ENCODE results near the gene KIAA1958. TPM values are rescaled to one million over a fixed set of nuclear protein-coding genes. Genes with fewer than 3 reads are reported as not detected.
"Not testable (repeated sequence)": the region's sequence is repeated elsewhere in the genome, so short reads cannot be mapped to it uniquely, and the experiment has no call there.

Gene KIAA1958
- total RNA-seq, 1 donor from 2014 or later, result 10.7 TPM

DNA sequence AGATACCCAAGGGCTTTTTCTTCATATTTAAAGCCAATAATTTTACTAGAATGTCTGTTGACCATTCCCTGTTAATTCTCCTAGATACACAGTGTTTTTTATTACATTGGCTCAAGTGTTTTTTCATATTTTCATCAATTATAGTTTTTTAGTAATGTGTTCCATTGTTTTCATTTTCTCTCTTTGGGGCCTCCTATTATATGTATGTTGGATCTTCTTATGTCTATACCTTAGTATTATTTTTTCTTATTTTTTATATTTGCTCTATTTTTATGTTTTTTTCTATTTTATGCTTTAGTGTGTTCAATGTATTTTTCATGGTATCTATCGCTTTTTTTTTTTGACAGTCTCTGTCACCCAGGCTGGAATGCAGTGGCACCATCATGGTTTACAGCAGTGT, 7.5 kb downstream of the KIAA1958 start:
- Mint-ChIP-seq H3K4me1 (ENCODE audit: low read depth) (peaks cover 12% of the 10 kb centered on the region), H3K9me3 (peaks cover 35% of the 10 kb centered on the region), H3K36me3 (ENCODE audit: low read depth) (peaks cover 56% of the 10 kb centered on the region), H3K27me3 (ENCODE audit: low read depth) (no peaks in the 10 kb centered on the region), H3K27ac (no peak overlapping the region), H3K4me3 (ENCODE audit: low read depth) (no peak overlapping the region)
- intact Hi-C loops (cut with micrococcal nuclease), result no loop called here
- DNase-seq (ENCODE audit: low spot score), result no peak

DNA sequence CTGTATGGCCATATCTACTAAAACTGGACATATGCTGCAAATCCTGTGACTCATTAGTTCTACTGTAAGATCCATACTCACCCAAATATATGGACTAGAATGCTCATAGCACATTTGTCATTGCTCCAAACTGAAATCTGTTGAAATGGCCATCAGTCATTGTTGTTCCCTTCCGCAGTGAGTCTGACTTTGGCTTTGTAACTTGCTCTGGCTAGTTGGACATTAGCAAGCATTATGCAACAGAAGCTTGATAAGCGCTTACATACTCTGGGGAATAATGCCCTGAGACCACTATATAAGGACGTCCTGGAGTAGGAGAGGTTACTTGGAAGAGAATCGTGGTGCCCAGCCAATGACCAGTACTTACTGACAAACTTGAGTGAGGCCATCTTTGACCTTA, 9.0 kb downstream of the KIAA1958 start:
- no peak overlapping the region for H3K27ac Mint-ChIP-seq
- no peak for DNase-seq (ENCODE audit: low spot score)
- intact Hi-C loops (cut with micrococcal nuclease), result no loop called here
- H3K27me3 Mint-ChIP-seq (ENCODE audit: low read depth), result no peaks in the 10 kb centered on the region
- no peak overlapping the region for H3K4me3 Mint-ChIP-seq (ENCODE audit: low read depth)
- peaks cover 4% of the 10 kb centered on the region for H3K4me1 Mint-ChIP-seq (ENCODE audit: low read depth)
- peaks cover 53% of the 10 kb centered on the region for H3K36me3 Mint-ChIP-seq (ENCODE audit: low read depth)
- peaks cover 35% of the 10 kb centered on the region for H3K9me3 Mint-ChIP-seq

DNA sequence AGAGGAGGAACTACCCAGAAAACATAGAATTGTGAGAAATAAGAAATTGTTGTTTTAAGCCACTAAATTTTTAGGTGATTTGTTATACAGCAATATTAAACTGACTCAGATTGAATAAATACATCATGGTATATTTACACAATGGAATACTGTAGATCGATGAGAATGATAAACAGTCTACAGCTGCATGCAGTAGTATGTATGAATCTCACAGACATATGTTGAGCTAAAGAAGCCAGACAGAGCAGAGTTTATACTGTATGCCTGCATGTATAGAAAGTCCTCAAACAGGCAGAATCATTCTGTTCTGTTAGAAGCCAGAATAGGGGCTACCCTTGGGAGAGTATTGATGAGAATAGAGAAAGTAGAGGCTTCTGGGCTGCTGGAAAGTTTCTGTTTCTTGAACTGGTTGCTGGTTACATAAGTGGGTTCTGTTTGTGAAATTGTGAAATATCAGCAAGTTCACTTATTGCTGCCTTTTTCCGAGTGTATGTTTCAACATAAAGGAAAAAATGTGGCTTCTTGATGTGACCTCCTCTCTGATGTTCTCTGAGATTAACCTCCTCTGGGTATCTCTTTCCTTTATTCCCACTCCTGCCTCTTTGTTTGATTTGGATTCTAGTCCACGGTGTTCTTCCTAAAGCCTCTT, 9.6 kb downstream of the KIAA1958 start:
- no peaks in the 10 kb centered on the region for H3K27me3 Mint-ChIP-seq (ENCODE audit: low read depth)
- peaks cover 35% of the 10 kb centered on the region for H3K9me3 Mint-ChIP-seq
- no peak for DNase-seq (ENCODE audit: low spot score)
- intact Hi-C loops (cut with micrococcal nuclease), result no loop called here
- peaks cover 3% of the 10 kb centered on the region for H3K4me1 Mint-ChIP-seq (ENCODE audit: low read depth)
- H3K36me3 Mint-ChIP-seq (ENCODE audit: low read depth), result peaks cover 50% of the 10 kb centered on the region
- no peak overlapping the region for H3K4me3 Mint-ChIP-seq (ENCODE audit: low read depth)
- H3K27ac Mint-ChIP-seq, result no peak overlapping the region

DNA sequence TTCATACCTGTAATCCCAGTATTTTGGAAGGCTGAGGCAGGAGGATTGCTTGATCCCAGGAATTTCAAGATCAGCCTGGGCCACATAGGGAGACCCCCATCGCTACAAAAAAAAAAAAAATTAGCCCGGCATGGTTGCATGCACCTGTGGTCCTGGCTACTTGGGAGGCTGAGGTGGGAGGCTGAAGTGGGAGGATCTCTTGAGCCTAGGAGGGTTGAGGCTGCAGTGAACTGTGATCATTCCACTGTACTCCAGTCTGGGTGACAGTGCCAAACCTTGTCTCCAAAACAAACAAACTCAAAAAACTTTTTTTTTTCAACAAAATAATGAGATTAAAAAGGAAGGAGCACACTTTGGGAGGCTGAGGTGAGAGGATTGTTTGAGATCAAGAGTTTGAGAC, 14.2 kb downstream of the KIAA1958 start:
- peaks cover 3% of the 10 kb centered on the region for H3K4me1 Mint-ChIP-seq (ENCODE audit: low read depth)
- DNase-seq (ENCODE audit: low spot score), result no peak
- H3K4me3 Mint-ChIP-seq (ENCODE audit: low read depth), result no peak overlapping the region
- no peak overlapping the region for H3K27ac Mint-ChIP-seq
- no peaks in the 10 kb centered on the region for H3K27me3 Mint-ChIP-seq (ENCODE audit: low read depth)
- H3K36me3 Mint-ChIP-seq (ENCODE audit: low read depth), result peaks cover 11% of the 10 kb centered on the region
- no peaks in the 10 kb centered on the region for H3K9me3 Mint-ChIP-seq
- intact Hi-C loops (cut with micrococcal nuclease), result no loop called here

DNA sequence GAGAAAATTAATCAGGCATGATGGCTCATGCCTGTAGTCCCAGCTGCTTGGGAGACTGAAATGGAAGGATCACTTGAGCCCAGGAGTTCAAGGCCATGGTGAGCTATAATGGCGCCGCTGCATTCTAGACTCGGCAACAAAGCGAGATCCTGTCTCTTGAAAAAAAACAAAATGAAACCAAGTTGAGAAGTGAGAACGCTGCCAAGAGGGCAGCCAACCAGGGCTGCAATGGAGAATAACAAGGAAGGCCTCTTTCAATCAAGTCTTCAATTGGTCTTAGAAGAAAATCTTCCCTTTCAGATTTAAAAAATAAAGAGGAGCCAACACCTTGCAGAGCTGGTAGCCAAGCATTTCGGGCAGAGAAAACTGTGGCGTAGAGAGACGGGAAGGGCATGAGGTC, 14.7 kb downstream of the KIAA1958 start:
- H3K36me3 Mint-ChIP-seq (ENCODE audit: low read depth), result peaks cover 10% of the 10 kb centered on the region
- intact Hi-C loops (cut with micrococcal nuclease), result no loop called here

DNA sequence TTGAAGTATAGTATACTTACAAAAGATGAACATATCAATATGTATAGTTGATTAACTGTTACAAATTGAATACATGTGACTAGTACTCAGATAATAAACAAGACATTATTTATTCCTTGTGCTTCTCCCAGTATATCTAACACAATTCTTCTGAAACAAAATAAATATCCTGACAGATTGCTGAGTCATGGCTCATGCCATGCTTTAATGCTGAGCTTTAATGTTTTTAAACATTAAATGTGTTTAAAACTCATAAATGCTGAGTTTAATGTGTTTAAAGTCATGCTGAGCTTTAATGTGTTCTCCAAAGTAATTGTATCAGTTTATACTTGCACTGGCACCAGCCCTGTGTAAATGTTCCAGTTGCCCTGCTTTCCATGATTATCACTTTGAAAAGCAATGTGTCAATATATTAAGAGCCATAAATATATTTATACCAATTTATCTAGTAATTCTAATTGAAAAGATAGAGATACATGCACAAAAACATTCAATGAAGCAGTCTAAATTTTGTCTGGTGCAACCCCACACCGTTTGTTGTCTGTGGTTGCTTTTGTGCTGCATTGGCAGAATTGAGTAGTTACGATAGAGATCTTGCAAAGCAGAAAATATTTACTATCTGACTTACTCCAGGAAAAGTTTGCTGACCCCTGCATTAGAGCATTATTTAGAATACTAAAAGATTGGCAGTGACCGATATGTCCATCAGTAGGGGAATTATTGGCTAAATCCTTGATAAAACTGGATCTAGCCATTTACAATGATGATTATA, 15.7 kb downstream of the KIAA1958 start:
- Mint-ChIP-seq H3K4me1 (ENCODE audit: low read depth) (no peaks in the 10 kb centered on the region), H3K27me3 (ENCODE audit: low read depth) (no peaks in the 10 kb centered on the region), H3K4me3 (ENCODE audit: low read depth) (no peak overlapping the region), H3K27ac (no peak overlapping the region), H3K9me3 (no peaks in the 10 kb centered on the region), H3K36me3 (ENCODE audit: low read depth) (peaks cover 10% of the 10 kb centered on the region)
- no peak for DNase-seq (ENCODE audit: low spot score)
- intact Hi-C loops (cut with micrococcal nuclease), result no loop called here

More for the DNA sequence above, 14.7 kb downstream of the KIAA1958 start:
- no peaks in the 10 kb centered on the region for H3K27me3 Mint-ChIP-seq (ENCODE audit: low read depth)
- H3K4me1 Mint-ChIP-seq (ENCODE audit: low read depth), result peaks cover 3% of the 10 kb centered on the region
- no peak for DNase-seq (ENCODE audit: low spot score)
- no peak overlapping the region for H3K27ac Mint-ChIP-seq
- H3K9me3 Mint-ChIP-seq, result no peaks in the 10 kb centered on the region
- H3K4me3 Mint-ChIP-seq (ENCODE audit: low read depth), result no peak overlapping the region

DNA sequence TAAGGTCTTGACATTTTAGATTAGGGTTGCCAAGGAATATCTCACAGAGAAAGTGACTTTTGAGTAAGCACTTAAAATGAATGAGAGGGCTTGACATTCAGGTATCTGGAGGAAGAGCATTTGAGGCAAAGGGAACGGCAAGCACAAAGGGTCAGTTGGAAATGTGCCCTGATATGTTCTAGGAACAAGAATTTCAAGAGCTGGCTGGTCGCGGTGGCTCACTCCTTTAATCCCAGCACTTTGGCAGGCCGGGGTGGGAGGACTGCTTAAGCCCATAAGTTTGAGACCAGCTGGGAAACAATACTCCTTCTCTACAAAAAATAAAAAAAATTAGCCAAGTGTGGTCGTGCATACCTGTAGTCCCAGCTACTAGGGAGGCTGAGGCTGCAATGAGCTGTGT, 16.5 kb downstream of the KIAA1958 start:
- Mint-ChIP-seq H3K27me3 (ENCODE audit: low read depth) (no peaks in the 10 kb centered on the region), H3K27ac (no peak overlapping the region), H3K4me1 (ENCODE audit: low read depth) (no peaks in the 10 kb centered on the region), H3K9me3 (no peaks in the 10 kb centered on the region), H3K36me3 (ENCODE audit: low read depth) (peaks cover 10% of the 10 kb centered on the region), H3K4me3 (ENCODE audit: low read depth) (no peak overlapping the region)
- intact Hi-C loops (cut with micrococcal nuclease), result no loop called here
- no peak for DNase-seq (ENCODE audit: low spot score)

DNA sequence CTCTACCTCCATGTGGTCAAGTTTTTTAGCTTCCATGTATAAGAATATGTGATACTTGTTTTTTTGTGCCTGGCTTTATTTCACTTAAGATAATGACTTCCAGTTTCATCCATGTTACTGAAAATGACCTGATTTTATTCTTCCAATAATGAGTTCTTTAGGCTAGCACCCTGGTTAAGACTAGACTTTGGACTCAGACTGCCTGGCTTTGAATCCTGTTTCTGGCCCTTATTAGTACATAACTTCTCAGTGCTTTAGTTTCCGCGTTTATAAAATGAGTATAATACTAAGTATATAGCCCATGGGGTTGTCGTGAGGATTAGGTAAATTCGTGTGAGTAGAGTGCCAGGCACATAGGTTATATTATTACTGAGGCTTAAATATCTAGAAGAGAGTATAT, 18.5 kb downstream of the KIAA1958 start:
- Mint-ChIP-seq H3K27me3 (ENCODE audit: low read depth) (no peaks in the 10 kb centered on the region), H3K27ac (no peak overlapping the region), H3K36me3 (ENCODE audit: low read depth) (peaks cover 4% of the 10 kb centered on the region), H3K9me3 (no peaks in the 10 kb centered on the region), H3K4me1 (ENCODE audit: low read depth) (no peaks in the 10 kb centered on the region), H3K4me3 (ENCODE audit: low read depth) (no peak overlapping the region)
- intact Hi-C loops (cut with micrococcal nuclease), result no loop called here
- DNase-seq (ENCODE audit: low spot score), result no peak

DNA sequence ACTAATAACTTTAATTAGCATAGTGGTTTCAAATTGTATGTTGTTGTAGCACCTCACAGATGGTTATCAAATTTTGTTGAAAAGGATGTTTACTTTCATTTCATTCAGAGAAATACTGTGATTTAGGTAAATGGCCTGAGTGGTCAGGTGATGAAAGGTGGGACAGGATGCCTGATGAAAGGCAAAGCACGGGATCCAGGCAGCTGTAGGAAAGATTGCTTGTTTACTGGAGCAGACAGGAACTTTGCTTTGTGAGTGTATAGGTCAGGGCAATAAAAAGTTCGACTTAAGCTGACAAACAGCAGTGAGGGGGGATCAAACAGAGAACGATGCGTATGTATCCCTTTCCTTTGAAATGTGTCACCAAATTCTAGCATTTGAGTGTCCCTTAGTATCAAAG, 19.0 kb downstream of the KIAA1958 start:
- H3K4me3 Mint-ChIP-seq (ENCODE audit: low read depth), result no peak overlapping the region
- H3K36me3 Mint-ChIP-seq (ENCODE audit: low read depth), result peaks cover 4% of the 10 kb centered on the region
- H3K9me3 Mint-ChIP-seq, result no peaks in the 10 kb centered on the region
- no peaks in the 10 kb centered on the region for H3K27me3 Mint-ChIP-seq (ENCODE audit: low read depth)
- no peaks in the 10 kb centered on the region for H3K4me1 Mint-ChIP-seq (ENCODE audit: low read depth)
- no peak overlapping the region for H3K27ac Mint-ChIP-seq
- no peak for DNase-seq (ENCODE audit: low spot score)
- intact Hi-C loops (cut with micrococcal nuclease), result no loop called here

DNA sequence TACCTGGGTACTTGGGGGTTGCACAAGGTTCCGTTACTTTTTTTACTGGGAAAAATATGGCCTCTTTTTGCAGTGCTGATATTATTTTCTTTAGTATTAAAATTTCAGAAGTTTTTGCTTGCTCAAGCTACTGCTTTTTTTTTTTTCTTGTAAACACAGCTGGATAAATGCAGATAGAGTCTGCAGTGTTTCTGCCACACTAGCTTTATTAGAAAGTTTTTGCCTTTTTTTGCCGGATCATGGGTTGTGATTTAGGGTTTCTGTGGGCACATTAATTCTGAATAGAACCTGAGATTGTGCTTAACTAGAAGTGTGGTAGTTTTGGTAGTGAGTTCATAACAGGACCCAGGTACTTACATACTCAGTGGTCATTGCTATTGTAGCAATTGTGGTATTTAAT, 19.9 kb downstream of the KIAA1958 start:
- Mint-ChIP-seq H3K4me1 (ENCODE audit: low read depth) (no peaks in the 10 kb centered on the region), H3K4me3 (ENCODE audit: low read depth) (no peak overlapping the region), H3K36me3 (ENCODE audit: low read depth) (peaks cover under 1% of the 10 kb centered on the region), H3K27me3 (ENCODE audit: low read depth) (no peaks in the 10 kb centered on the region), H3K27ac (no peak overlapping the region), H3K9me3 (no peaks in the 10 kb centered on the region)
- no peak for DNase-seq (ENCODE audit: low spot score)
- intact Hi-C loops (cut with micrococcal nuclease), result no loop called here

DNA sequence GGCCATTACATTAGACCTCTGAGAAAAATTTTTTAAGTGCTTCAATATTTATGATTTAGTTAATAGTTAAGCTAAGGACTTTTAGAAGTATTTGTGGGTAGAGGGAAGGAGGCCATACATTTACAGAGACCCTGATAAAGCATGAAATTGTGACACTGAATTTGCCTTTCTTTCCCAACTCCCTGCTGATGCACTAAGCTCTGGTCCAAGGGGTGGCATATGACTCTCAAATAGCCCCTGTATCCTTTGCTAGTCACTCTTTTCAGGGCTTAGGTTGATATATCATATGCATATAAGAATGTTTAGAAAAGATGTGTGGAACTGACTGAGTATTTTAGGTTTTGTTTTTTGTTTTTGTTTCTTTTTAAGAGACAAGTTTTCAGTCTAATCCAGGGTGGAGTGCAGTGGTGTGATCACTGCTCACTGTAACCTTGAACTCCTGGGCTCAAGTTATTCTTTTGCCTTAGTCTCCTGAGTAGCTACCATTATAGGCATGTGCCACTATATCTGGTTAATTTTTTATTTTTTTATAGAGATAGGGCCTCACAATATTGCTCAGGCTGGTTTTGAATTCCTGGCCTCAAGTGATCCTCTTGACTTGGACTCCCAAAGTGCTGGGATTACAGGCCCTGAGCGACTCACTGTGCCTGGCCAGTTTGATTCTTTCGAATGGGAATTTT, 20.5 kb downstream of the KIAA1958 start:
- Mint-ChIP-seq H3K36me3 (ENCODE audit: low read depth) (no peaks in the 10 kb centered on the region), H3K27me3 (ENCODE audit: low read depth) (no peaks in the 10 kb centered on the region), H3K4me1 (ENCODE audit: low read depth) (no peaks in the 10 kb centered on the region), H3K4me3 (ENCODE audit: low read depth) (no peak overlapping the region), H3K9me3 (no peaks in the 10 kb centered on the region), H3K27ac (no peak overlapping the region)
- intact Hi-C loops (cut with micrococcal nuclease), result no loop called here
- no peak for DNase-seq (ENCODE audit: low spot score)

DNA sequence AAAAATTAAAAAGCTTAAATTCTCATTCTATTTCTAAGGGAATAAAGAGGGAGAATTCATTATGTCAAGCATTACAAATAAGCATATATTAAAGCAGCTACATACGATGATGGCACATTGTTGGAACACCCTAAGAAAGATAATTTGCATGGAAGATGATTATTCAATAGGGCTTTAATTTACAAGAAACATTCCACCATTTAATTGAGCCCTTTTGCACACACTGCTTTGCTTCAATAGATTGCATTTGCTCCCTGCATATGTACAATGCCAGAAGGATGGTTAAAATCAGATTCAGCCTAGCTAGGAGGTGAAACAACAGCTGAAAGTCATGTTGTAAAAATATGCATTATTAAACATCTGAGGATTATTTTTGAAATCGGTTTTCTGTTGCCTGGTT, 21.8 kb downstream of the KIAA1958 start:
- Mint-ChIP-seq H3K27me3 (ENCODE audit: low read depth) (no peaks in the 10 kb centered on the region), H3K9me3 (no peaks in the 10 kb centered on the region), H3K4me3 (ENCODE audit: low read depth) (no peak overlapping the region), H3K36me3 (ENCODE audit: low read depth) (no peaks in the 10 kb centered on the region), H3K27ac (no peak overlapping the region), H3K4me1 (ENCODE audit: low read depth) (no peaks in the 10 kb centered on the region)
- intact Hi-C loops (cut with micrococcal nuclease), result no loop called here
- DNase-seq (ENCODE audit: low spot score), result no peak

DNA sequence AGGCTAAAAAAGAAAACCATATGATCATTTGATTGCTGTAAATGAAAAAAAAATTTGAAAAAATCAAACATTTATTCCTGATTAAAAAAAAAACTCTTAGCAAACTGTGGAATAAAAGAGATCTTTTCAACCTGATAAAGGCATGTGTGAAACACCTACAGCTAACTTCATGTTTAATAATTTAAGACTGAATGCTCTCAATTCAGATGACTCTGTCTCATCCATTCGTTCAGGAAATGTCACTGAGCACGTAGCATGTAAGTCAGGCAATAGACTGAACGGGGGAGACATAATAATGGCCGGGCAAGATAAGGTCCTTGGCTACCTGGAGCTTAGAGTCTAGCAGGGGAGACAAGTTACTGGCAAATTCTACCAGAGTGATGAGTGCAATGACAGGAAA, 25.8 kb downstream of the KIAA1958 start:
- DNase-seq (ENCODE audit: low spot score); H3K36me3 Mint-ChIP-seq (ENCODE audit: low read depth); intact Hi-C loops (cut with micrococcal nuclease); H3K9me3 Mint-ChIP-seq; H3K27me3 Mint-ChIP-seq (ENCODE audit: low read depth); H3K4me1 Mint-ChIP-seq (ENCODE audit: low read depth); H3K27ac Mint-ChIP-seq; H3K4me3 Mint-ChIP-seq (ENCODE audit: low read depth): not testable (repeated sequence)

Data from activated T-helper 2 cell treated with anti-CD3 and anti-CD28 coated beads, Interferon-gamma antibody, Interleukin-2, Interleukin-4, amounts not matched to agents 10 μg/mL and 5 μg/mL and 100 μg/mL, durations not matched to agents 14 hours and 24 hours and 36 hours (primary cell).